ENCODE data around the gene INTS11.

DNA sequence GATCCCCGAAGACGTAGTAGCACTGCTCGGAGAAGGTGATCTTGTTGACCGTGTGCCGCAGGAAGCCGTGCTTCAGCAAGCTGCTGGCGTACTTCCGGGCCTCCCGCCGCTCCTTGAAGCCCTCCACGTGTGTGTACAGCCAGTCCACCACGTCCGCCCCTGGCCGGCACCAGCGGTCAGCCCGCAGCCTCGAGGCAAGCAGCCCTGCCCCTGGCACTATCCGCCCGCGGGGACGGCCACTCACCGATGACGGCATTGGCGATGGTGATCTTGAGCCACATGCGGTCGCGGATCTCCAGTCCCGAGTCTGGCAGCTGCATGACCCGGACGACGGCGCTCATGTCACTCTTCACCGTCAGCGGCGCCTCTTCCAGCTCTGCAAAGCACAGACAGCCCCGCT lies 13.8 kb upstream of the INTS11 start:
- TF ChIP-seq POLR2AphosphoS5 (IDR thresholded peaks at IDR 0.05) = no peak
- no peak for TF ChIP-seq CTCF (IDR thresholded peaks at IDR 0.05)

All from prostate gland (tissue), 2 donors.